ENCODE results near the gene NPNT. TPM values are rescaled to one million over a fixed set of nuclear protein-coding genes. Genes with fewer than 3 reads are reported as not detected.

Gene NPNT
- total and polyA plus RNA-seq, 8 donors, result 56.9 to 380 (median 100) TPM

DNA sequence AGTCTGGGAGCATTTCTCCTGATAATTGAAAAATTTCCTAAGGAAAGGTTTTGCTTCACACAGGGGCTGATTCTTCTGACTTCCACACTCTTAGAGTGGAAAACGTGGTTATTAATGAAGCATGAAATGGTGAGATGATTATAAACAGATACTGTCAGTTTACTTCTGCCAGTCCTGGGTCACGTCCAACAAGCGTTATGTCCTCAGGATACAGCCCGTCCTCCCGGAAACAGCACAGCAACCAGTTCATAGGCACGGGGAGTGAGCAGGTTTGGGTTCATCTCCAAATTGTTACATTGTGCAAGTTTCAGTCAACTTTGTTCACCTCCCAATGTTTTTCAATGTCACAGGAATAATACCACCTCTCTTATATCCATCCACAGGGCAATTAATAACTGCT is 98.8 kb downstream of the NPNT start:
- no peak for ATAC-seq
- TF ChIP-seq, protein P1, sequence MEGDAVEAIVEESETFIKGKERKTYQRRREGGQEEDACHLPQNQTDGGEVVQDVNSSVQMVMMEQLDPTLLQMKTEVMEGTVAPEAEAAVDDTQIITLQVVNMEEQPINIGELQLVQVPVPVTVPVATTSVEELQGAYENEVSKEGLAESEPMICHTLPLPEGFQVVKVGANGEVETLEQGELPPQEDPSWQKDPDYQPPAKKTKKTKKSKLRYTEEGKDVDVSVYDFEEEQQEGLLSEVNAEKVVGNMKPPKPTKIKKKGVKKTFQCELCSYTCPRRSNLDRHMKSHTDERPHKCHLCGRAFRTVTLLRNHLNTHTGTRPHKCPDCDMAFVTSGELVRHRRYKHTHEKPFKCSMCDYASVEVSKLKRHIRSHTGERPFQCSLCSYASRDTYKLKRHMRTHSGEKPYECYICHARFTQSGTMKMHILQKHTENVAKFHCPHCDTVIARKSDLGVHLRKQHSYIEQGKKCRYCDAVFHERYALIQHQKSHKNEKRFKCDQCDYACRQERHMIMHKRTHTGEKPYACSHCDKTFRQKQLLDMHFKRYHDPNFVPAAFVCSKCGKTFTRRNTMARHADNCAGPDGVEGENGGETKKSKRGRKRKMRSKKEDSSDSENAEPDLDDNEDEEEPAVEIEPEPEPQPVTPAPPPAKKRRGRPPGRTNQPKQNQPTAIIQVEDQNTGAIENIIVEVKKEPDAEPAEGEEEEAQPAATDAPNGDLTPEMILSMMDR (IDR thresholded peaks at IDR 0.05), result no peak

DNA sequence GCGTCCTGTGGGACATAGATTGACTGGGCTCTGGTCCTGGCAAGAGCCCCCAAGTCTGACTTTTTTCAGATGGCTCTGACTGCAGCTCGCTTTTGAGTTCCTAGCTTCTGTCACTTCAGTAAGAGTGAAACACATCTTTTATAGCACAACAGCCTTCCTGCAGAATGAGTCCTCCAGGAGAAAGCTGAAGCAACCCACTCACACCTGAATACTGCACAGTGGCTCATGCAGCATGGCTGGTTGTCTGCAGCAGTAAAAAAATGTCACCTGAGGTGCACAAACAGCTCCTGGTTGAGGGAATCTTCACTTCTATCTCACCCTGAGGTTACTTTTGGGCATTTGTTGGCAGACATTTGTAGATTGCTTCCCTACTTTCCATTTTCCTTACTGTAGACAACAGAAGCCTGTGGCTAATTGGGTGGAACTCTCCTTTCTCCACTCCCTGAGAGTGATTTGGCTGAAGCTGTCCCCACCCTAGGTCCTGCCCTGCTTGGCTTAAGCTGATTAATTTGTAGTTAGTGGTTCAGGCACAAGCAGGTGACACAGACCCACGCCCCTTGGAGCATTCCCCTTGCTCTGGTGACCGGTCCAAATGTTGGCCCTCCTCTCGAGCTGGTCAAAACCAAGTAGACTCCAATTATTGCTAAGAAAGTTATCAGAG is 99.7 kb downstream of the NPNT start:
- intact Hi-C loops (cut with DNase I), result no loop called here
- H3K27me3 ChIP-seq, result no peaks in the 10 kb centered on the region
- H3K4me1 ChIP-seq, result no peaks in the 10 kb centered on the region
- no peak for ATAC-seq
- no peak for DNase-seq
- no peaks in the 10 kb centered on the region for H3K36me3 ChIP-seq
- H3K27ac ChIP-seq, result no peak overlapping the region
- H3K9me3 ChIP-seq, result no peaks in the 10 kb centered on the region
- TF ChIP-seq, protein P1 (IDR thresholded peaks at IDR 0.05), result no peak
- no peak overlapping the region for H3K4me3 ChIP-seq

More for the DNA sequence above, 98.8 kb downstream of the NPNT start:
- Histone ChIP-seq H3K4me3 (no peak overlapping the region), H3K36me3 (no peaks in the 10 kb centered on the region), H3K27me3 (no peaks in the 10 kb centered on the region), H3K9me3 (no peaks in the 10 kb centered on the region), H3K4me1 (no peaks in the 10 kb centered on the region), H3K27ac (no peak overlapping the region)
- DNase-seq, result no peak
- intact Hi-C loops (cut with DNase I), result no loop called here

DNA sequence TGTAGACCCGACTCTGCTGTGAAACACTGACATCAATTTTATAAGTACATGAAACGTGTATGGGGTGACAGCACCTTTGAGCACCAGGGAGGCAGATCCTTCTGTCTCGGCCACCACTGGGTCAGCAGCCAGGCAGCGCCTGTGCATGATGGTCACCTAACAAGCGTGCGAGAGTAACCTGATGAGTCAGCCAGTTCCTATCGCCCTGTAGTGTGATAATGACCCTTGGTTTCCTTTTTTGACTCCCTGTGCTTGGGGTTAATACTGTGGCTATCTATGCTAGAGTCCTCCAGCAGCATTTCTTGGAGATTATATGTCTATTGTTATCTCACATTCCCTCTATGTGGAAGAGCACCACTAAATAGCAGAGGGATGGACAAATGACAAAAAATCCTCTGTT is 101.6 kb downstream of the NPNT start:
- ATAC-seq (no peak), DNase-seq (no peak)
- no peaks in the 10 kb centered on the region for H3K27me3 ChIP-seq
- H3K36me3 ChIP-seq, result no peaks in the 10 kb centered on the region
- H3K4me3 ChIP-seq, result no peak overlapping the region
- no peaks in the 10 kb centered on the region for H3K9me3 ChIP-seq
- TF ChIP-seq, protein P1 (IDR thresholded peaks at IDR 0.05), result no peak
- H3K4me1 ChIP-seq, result no peaks in the 10 kb centered on the region
- intact Hi-C loops (cut with DNase I), result no loop called here
- no peak overlapping the region for H3K27ac ChIP-seq

DNA sequence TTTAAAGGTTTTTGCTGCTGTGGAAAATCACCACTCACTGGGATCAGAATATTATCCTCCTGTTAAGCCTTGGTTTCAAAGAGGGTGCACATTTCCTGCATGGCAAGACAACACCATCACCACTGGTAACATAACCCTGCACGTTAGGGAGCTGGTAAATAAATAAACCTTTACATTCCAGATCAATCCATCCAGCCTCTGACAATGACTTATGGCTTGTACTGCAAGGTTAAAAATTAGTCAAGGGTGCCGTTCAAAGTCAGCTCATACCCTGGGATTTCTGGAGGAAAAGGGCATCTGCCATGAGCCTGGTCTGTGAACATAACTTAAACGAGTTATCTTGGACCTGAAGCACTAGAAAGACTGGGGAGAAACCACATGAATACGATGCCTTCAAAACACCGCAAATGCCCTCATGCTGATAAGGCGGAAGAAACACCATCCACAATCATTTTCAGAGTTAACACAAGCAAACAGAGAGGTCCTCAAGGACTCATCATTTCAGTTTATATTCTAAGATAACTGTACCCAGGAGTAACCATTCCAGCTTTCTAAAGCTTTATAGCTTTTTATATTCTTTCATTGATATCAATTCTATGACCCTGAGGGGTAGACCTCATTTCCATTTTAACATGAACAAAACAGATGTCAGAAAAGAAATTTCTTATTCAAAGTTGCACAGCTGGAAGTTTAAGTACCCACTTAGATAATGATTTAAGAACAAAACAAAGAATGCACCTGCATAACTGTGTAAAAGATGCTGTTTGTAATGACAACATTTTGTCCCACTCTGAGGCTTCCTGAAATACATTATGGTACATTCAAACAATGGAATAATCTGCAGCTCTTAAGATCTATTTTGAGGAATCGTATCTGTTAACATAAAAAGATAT is 103.1 kb downstream of the NPNT start:
- ATAC-seq, result no peak
- TF ChIP-seq, protein P1 (IDR thresholded peaks at IDR 0.05), result no peak
- Histone ChIP-seq H3K9me3 (no peaks in the 10 kb centered on the region), H3K4me3 (no peak overlapping the region), H3K27me3 (no peaks in the 10 kb centered on the region), H3K27ac (no peak overlapping the region), H3K4me1 (no peaks in the 10 kb centered on the region), H3K36me3 (no peaks in the 10 kb centered on the region)
- no peak for DNase-seq
- intact Hi-C loops (cut with DNase I), result no loop called here

DNA sequence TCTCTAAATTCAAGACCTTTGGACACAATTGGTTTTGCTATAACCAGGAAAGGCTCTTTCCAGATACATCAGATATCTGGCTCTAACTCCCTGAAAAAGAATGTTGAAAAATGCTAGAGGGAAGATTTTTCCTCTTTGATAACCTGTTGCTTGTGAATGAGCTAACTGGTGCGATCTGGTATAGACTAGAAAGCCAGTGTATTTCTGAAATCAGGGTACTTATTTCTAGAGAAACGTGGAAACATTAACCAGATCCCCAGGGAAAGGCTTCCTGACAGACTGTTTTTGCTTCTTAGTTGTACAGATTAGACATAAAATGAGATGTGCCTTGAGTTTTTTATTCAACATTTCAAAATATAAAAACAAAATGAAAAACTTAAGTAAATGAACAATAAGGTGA is 107.7 kb downstream of the NPNT start:
- H3K4me1 ChIP-seq, result no peaks in the 10 kb centered on the region
- H3K27me3 ChIP-seq, result no peaks in the 10 kb centered on the region
- TF ChIP-seq, protein P1 (IDR thresholded peaks at IDR 0.05), result no peak
- H3K27ac ChIP-seq, result no peak overlapping the region
- DNase-seq (no peak), ATAC-seq (no peak)
- intact Hi-C loops (cut with DNase I), result no loop called here
- peaks cover 0 to 2% of the 10 kb centered on the region in 2 donors for H3K9me3 ChIP-seq
- no peak overlapping the region for H3K4me3 ChIP-seq
- no peaks in the 10 kb centered on the region for H3K36me3 ChIP-seq

Measured in left lung (tissue), 10 donors.